DOHH2 (cell line): ENCODE data around the gene MLF1.

ENCODE experiments used
- H3F3A ChIP-seq: fragments of 200-600 bp; sonication (generic), shearing (Covaris generic); 2 replicates; pipeline ENCODE4 v1.6.0; 2016; ENCODE audit warnings: antibody characterized with exemption, mild to moderate bottlenecking; ENCODE audit not compliant: control insufficient read depth, insufficient read depth
- H3K27ac ChIP-seq: fragments of 200-600 bp; sonication (generic); 2 replicates; pipeline ENCODE4 v1.5.1; 2014; ENCODE audit warnings: low read depth, mild to moderate bottlenecking, low read length, moderate library complexity
- H3K27me3 ChIP-seq: fragments of 200-600 bp; sonication (generic); 2 replicates; pipeline ENCODE4 v1.6.1; 2014; ENCODE audit warnings: mild to moderate bottlenecking, low read length, mixed read lengths; ENCODE audit not compliant: control insufficient read depth
- H3K36me3 ChIP-seq: fragments of 200-600 bp; sonication (generic); 2 replicates; pipeline ENCODE4 v1.6.1; 2014; ENCODE audit warnings: mild to moderate bottlenecking, low read length, moderate library complexity, mixed read lengths; ENCODE audit not compliant: control insufficient read depth
- H3K4me1 ChIP-seq: fragments of 200-600 bp; sonication (generic); 2 replicates; pipeline ENCODE4 v1.6.1; 2014; ENCODE audit warnings: mild to moderate bottlenecking, low read length, mixed read lengths; ENCODE audit not compliant: control insufficient read depth
- H3K4me2 ChIP-seq: fragments of 200-600 bp; sonication (generic); 2 replicates; pipeline ENCODE4 v1.6.0; 2014; ENCODE audit warnings: mild to moderate bottlenecking, low read length, moderate library complexity
- H3K4me3 ChIP-seq: fragments of 200-600 bp; sonication (generic); 2 replicates; pipeline ENCODE4 v1.5.1; 2014; ENCODE audit warnings: mild to moderate bottlenecking, low read length, mixed read lengths
- H3K79me2 ChIP-seq: fragments of 200-600 bp; sonication (generic); 2 replicates; pipeline ENCODE4 v1.6.1; 2014; ENCODE audit warnings: mild to moderate bottlenecking, low read length, mixed read lengths; ENCODE audit not compliant: control insufficient read depth
- H3K9me2 ChIP-seq: fragments of 200-600 bp; sonication (generic); replicated peaks from 2 replicates; pipeline ENCODE4 v1.6.1; 2014; ENCODE audit warnings: mild to moderate bottlenecking, low read length, mixed read lengths; ENCODE audit not compliant: control insufficient read depth
- H3K9me3 ChIP-seq: fragments of 200-600 bp; sonication (generic); 2 replicates; pipeline ENCODE4 v1.6.1; 2014; ENCODE audit warnings: antibody characterized with exemption, low read length, mixed read lengths; ENCODE audit not compliant: control insufficient read depth, insufficient read depth
- H4K20me1 ChIP-seq: fragments of 200-600 bp; sonication (generic); 2 replicates; pipeline ENCODE4 v1.6.0; 2014; ENCODE audit warnings: low read depth, mild to moderate bottlenecking, antibody characterized with exemption, low read length, moderate library complexity; ENCODE audit not compliant: control insufficient read depth, insufficient read depth
- CTCF ChIP-seq: fragments of 200-600 bp; sonication (generic); IDR thresholded peaks from one replicate; pipeline ENCODE4 v1.5.1; 2014; ENCODE audit warnings: antibody characterized with exemption, mild to moderate bottlenecking, low read depth, low read length; ENCODE audit not compliant: poor library complexity, severe bottlenecking
- EZH2phosphoT487 ChIP-seq: fragments of 200-600 bp; sonication (generic); IDR thresholded peaks from 2 replicates; pipeline ENCODE4 v1.6.1; 2017; ENCODE audit warnings: borderline replicate concordance, mild to moderate bottlenecking, antibody characterized with exemption, low read length, moderate library complexity, mixed read lengths

Gene MLF1

GRCh38 chr3:158574646-158575045 lies 3.7 kb downstream of the MLF1 start:
- no peaks in the 10 kb centered on the region for H3F3A ChIP-seq
- H3K9me3 ChIP-seq = peaks cover 8% of the 10 kb centered on the region
- no peaks in the 10 kb centered on the region for H4K20me1 ChIP-seq
- no peaks in the 10 kb centered on the region for H3K79me2 ChIP-seq
- H3K4me3 ChIP-seq = no peak overlapping the region
- TF ChIP-seq EZH2phosphoT487 (no peak), CTCF (no peak)
- no peaks in the 10 kb centered on the region for H3K36me3 ChIP-seq
- no peaks in the 10 kb centered on the region for H3K9me2 ChIP-seq
- no peak overlapping the region for H3K27ac ChIP-seq
- no peak overlapping the region for H3K4me2 ChIP-seq
- H3K4me1 ChIP-seq = no peaks in the 10 kb centered on the region; the same call in 1 of the 2 replicates
- H3K27me3 ChIP-seq = no peaks in the 10 kb centered on the region

DNA sequence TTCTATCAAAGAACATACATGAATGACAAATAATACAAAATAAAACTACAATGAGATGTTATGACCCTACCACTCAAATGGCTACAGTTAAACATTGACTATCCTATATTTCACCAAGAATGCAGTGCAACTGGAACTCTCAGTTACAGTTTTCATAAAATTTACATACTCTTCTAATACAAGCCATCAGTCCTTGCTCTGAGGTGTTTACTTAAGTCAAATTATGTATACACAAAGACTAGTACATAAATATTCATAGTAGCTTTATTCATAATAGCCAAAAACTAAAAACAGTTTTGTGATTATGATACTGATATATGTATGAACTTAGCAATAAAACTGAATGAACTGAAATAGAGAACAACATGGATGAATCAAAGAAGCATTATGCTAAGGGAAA lies 19.2 kb downstream of the MLF1 start:
- Histone ChIP-seq H3K4me1 (no peaks in the 10 kb centered on the region), H3F3A (no peaks in the 10 kb centered on the region), H3K9me2 (no peaks in the 10 kb centered on the region), H3K4me2 (no peak overlapping the region), H3K4me3 (no peak overlapping the region), H4K20me1 (no peaks in the 10 kb centered on the region), H3K9me3 (no peaks in the 10 kb centered on the region), H3K27me3 (peaks cover 8% of the 10 kb centered on the region; the same call in 1 of the 2 replicates), H3K79me2 (no peaks in the 10 kb centered on the region), H3K36me3 (no peaks in the 10 kb centered on the region), H3K27ac (no peak overlapping the region)
- no peak for TF ChIP-seq EZH2phosphoT487
- no peak for TF ChIP-seq CTCF

- no peak for TF ChIP-seq EZH2phosphoT487
- no peaks in the 10 kb centered on the region for H3K9me3 ChIP-seq
Observed at GRCh38 chr3:158600787-158601186, 29.8 kb downstream of the MLF1 start.

DNA sequence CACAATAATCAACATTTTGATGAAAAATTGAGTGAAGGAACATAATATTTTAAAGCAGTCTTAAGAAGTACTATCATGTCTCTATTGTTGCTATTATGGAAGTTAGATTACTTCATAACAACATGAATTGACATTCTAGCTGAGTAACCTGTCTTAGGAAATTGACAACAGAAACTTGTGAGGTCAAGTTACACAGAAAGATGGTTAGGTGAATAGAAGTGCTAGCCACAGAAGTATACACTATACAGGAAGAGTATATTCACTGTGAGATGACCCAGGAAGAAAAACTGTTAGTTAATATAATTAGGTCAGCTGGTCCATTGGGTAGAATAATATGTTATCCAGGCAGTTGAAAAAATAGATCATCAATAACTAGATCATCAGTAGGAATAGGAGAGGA lies 31.2 kb downstream of the MLF1 start:
- TF ChIP-seq CTCF (no peak), EZH2phosphoT487 (no peak)
- H3K79me2 ChIP-seq = no peaks in the 10 kb centered on the region
- H3K9me3 ChIP-seq = no peaks in the 10 kb centered on the region
- H3K4me3 ChIP-seq = no peak overlapping the region
- H3K4me2 ChIP-seq = no peak overlapping the region
- H3K4me1 ChIP-seq = no peaks in the 10 kb centered on the region
- H4K20me1 ChIP-seq = no peaks in the 10 kb centered on the region
- H3F3A ChIP-seq = no peaks in the 10 kb centered on the region
- no peaks in the 10 kb centered on the region for H3K36me3 ChIP-seq
- no peaks in the 10 kb centered on the region for H3K9me2 ChIP-seq
- H3K27ac ChIP-seq = no peak overlapping the region
- H3K27me3 ChIP-seq = peaks cover 3% of the 10 kb centered on the region; the same call in 1 of the 2 replicates

More at GRCh38 chr3:158600787-158601186, 29.8 kb downstream of the MLF1 start:
- Histone ChIP-seq H3K4me1 (no peaks in the 10 kb centered on the region), H3F3A (no peaks in the 10 kb centered on the region), H3K36me3 (no peaks in the 10 kb centered on the region), H3K9me2 (no peaks in the 10 kb centered on the region), H3K27me3 (peaks cover 3% of the 10 kb centered on the region; the same call in 1 of the 2 replicates), H3K4me2 (no peak overlapping the region), H4K20me1 (no peaks in the 10 kb centered on the region), H3K27ac (no peak overlapping the region), H3K79me2 (no peaks in the 10 kb centered on the region), H3K4me3 (no peak overlapping the region)
